RPMI8226 (cell line): ENCODE data around the gene ARHGAP5.

Experiments
- DNase-seq: peaks from one replicate; pipeline ENCODE4 v3.0.0-alpha.2; 2015

The ARHGAP5 gene

GRCh38 chr14:32078023-32078857 is 1.1 kb downstream of the ARHGAP5 start:
- DNase-seq: peak; percentile 32

- no peak for DNase-seq
Observed at GRCh38 chr14:32078858-32079216, 1.7 kb downstream of the ARHGAP5 start.

DNA sequence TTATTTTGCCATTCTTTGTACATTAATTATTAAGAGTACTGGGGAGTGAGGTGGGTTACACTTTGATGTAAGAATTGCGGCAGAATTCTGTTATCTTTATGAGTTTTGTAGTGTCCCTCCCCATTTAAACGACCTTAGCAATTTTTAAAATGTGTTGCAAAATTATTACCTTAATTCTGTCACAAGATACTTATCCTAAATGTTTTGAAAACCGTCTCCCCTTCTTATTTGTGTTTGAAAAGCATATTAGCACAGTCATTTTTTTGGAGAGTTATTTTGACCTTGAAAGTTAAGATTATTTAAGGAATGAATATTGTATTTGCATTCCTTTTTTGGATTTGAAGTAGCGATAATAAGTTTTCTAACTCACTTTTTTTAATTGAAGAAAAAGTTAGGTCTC is 2.2 kb downstream of the ARHGAP5 start:
- no peak for DNase-seq

- DNase-seq: no peak
Observed at GRCh38 chr14:32080001-32080510, 3.0 kb downstream of the ARHGAP5 start.

DNA sequence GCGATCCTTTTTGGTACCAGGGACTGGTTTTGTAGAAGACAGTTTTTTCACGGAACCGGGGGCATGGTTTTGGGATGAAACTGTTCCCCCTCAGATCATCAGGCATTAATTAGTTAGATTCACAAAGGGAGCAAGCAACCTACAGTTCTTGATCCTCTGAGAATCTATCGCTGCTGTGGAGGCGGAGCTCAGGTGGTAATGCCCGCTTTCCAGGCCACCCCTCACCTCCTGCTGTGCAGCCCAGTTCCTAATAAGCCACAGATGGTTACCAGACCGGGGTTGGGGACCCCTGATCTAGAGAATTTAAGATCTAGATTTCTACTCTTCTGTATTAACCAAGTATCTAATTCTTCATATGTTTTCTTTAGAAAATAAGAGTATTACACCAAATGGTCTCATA is 4.8 kb downstream of the ARHGAP5 start:
- no peak for DNase-seq

GRCh38 chr14:32083315-32083624 is 6.2 kb downstream of the ARHGAP5 start:
- no peak for DNase-seq

DNA sequence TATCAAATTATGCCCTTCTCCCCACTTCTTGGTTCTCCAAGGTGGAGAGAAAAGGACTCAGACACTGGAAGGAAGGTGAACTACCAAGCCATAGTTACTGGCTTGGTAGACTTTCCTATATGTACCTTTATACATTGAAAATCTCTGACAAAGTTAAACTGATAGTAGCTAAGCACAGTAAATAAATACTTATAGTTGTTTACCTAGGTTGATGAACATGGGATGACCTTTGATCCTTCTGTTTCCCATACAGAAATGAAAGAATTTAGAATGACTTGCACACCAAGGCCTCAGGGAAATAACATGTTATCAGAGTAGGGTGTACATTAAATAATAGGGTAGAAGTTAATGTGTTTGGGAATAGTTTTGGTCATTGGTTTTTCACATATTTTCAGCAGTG is 6.7 kb downstream of the ARHGAP5 start:
- DNase-seq: no peak

DNA sequence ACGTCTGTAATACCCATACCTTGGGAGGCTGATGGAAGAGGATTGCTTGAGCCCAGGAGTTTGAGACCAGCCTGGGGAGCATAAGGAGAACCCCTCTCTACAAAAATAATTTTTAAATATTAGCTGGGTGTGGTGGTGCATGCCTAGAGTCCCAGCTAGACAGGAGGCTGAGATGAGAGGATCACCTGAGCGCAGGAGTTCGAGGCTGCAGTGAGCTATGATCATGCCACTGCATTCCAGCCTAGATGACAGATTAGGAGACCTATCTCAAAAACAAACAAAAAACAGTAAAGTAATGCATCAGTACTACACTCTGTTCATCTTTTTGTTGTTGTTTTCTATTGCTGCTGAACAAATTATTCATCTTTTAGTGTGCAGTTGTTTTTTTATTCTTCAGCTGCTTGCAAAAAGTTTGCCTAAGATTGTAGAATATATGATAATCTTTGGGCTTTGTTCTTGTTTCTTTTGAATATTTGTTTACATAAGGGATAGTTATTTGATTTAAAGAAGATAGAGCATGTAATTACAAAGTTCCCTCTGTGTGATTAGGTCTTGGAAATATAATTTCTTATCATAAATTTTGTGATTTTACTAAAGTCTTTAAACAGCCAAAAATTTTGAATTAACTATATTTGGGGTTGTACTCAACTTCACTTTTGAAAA is 8.2 kb downstream of the ARHGAP5 start:
- no peak for DNase-seq

DNA sequence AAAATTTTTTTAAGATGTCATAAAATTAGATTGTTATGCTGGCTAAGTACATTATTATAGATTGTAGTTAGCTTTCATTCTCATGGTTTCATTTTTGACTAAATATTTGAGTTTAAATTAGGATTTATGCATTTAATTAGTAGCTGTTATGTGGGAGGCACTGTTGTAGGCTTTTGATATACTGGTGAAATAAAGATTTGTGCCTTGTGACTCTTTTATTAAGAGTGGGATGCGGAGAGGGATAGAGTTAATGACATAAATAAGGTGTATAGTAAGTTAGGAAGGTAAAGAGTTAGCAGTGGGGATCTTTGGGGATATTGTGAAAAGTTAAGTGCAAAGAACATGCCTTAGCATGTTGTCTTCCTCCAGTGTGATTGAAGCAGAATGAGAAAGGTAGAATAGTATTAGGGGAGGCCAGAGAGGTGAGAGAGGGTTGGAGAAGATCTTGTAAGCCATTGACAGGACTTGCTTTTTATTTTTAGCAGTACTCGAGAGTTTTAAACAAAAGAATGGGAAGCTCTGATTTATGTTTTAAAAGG is 8.8 kb downstream of the ARHGAP5 start:
- DNase-seq: no peak

- DNase-seq: no peak
Observed at GRCh38 chr14:32087173-32087861, 10.2 kb downstream of the ARHGAP5 start.

- DNase-seq: no peak
Observed at GRCh38 chr14:32087907-32088306, 10.8 kb downstream of the ARHGAP5 start.

- DNase-seq: no peak
Observed at GRCh38 chr14:32090686-32091085, 13.6 kb downstream of the ARHGAP5 start.

DNA sequence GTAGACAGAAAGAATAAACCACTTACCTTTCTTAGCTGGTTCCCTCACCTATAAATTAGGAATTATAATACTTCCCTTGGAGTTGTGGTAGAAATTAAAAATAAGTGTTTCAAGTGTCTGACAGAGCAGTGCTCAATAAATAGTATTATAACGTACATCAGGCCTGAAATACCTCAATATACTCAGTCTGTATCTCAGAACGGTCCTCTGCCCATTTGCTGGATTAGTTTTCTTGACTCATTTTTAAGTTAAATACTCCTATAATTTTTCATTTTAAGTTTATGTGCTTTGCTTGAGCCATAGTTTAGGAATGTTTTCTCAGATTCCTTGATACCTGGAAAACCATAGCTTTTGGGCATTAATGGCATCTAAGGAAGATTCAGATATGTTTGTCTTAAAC is 22.4 kb downstream of the ARHGAP5 start:
- no peak for DNase-seq

DNA sequence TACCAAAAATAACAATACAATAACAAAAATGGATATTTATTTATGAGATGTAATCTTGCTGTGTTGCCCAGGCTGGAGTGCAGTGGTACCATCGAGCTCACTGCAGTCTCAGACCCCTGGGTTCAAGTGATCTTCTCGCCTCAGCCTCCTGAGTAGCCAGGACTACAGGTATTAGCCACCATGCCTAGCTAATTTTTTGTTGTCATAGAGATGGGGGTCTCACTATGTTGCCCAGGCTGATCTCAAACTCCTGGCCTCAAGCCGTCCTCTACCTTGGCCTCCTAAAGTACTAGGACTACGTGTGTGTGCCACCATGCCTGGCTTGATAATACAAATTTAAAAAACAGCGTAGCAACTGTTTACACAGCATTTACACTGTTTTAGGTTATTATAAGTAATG is 23.1 kb downstream of the ARHGAP5 start:
- no peak for DNase-seq

DNA sequence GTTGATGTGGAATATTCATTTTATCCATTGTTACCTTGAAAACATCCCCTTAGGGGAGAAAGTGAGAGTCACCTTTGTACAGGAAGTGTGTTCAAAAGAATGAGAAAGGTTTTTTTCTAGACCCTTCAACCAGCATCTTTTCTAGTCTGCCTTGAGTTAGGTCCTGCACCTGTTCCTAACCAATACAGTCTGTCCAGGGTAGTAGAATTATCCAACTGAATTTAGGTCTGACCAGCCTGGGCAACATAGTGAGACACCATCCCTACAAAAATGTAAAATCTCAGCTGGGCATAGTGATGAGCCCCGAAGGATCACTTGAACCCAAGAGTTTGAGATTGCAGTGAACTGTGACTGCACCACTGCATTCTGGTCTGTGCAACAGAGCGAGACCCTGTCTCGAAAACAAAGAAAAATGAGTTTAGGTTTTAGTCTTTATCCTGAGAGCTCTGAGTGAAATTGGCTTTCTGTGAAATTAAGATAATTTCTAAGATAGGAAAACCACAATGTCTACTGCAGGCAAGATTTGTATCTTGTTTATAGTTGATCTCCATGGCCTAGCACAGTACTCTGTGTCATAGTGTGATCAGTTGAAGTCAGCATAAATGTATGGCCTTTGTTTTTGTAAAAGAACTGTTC is 25.2 kb downstream of the ARHGAP5 start:
- no peak for DNase-seq

DNA sequence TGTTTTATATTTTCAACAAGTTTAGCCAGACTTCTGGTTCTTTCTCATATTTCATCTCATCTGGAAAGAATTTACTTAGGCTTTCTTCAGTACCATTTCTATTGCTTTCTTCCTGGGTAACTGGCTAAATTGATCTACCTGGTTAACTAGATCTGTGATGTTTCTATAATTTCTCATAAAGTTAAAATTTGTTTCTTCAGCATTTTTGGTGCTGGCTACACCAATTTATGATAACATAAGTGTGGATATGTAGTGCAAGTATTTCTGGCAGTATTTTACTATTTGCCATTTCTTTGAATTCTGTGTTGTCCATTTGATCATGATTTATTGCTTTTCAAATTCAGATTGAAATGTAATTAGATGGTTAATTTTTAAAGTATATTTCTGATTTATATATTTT is 25.9 kb downstream of the ARHGAP5 start:
- no peak for DNase-seq

GRCh38 chr14:32104308-32104707 is 27.2 kb downstream of the ARHGAP5 start:
- DNase-seq: no peak

DNA sequence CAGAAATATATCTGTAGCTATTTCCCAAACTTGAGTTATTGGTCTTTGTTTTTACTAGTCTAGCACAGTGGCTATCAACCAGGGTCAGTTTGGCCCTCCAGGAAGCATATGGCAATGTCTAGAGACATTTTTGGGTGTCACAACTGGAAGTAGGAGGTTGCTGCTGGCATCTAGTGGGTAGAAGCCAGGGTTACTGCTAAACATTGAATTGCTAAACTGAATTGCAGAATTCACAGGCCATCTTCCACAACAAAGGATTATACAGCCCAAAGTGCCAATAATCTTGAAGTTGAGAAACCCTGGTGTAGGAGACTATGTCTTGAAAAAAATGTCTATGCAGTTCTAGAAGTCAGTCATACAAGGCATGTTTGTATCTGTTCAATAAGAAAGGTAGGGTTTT is 27.7 kb downstream of the ARHGAP5 start:
- DNase-seq: no peak

DNA sequence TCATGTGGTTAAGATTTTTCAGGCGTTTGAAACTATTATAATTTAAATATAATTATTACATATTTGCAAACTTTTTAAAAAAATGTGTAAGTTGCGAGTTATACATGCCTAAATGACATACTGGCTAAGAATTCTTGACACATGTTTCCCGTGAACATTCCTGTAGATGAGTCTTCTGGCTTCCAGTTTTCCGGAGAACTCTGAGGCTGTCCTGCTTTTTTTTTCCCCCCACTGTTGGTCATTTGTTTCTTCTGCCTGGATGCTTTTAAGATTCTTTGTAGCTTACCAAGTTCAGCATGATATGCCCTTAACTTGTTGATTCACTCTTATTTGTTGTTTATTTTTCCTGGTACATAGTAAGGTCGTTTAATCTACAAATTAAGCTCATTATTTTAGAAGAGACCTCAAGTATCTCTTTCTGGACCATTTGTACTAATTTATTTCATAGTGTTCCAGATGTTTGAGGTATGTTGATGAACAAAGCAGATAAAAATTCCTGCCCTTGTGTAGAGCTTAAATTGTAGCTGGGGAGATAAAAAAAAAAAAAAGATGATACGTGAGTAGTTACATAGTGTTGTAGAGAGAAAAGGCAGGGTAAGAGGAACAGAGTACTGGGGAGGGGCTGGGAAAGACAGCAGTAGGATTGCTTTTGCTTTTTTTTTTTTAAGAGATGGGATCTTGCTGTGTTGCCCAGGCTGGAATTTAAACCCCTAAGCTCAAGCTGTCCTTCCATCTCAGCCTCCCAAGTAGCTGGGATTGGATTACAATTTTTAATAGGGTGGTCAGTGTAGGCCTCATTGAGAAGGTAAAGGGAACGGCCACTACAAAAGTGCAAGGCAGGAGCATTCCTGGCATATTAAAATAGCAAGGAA is 32.8 kb downstream of the ARHGAP5 start:
- no peak for DNase-seq

DNA sequence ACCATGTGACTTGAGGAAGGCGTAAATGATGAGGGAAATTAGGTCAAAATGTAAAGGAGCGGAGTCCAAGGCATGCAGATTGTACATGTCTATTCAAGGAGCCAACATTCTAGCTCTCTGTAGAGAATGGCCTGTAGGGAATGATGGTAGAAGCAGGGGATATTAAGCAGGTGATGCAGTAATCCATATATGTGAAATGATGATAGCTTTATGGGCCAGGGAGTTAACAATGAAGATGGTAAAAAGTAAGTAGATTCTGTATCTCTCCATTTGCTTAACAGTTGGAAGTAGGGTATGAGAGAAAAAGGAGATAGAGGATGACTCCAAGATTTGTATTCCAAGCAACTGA is 33.4 kb downstream of the ARHGAP5 start:
- no peak for DNase-seq

DNA sequence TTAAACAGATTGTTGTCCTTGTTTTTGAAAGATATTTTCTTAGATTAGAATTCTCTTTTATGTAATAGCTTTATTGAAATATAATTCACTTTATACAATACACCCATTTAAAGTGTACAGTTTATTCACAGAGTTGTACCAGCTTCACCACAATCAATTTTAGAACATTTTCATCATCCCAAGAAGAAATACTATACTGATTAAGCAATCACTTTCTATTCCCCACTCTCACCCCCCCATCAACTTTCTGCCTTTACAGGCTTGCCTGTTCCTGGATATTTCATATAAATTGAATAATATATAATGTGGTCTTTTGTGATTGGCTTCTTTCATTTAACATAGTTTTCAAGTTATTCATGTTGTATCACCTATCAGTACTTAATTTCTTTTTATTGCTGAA is 44.4 kb downstream of the ARHGAP5 start:
- DNase-seq: no peak

- DNase-seq: no peak
Observed at GRCh38 chr14:32121948-32122347, 44.8 kb downstream of the ARHGAP5 start.
